ENCODE results near the gene SPSB4.
"Not testable (repeated sequence)": the region's sequence is repeated elsewhere in the genome, so short reads cannot be mapped to it uniquely, and the experiment has no call there.

SPSB4 gene

GRCh38 chr3:141116721-141117120 is 65.6 kb downstream of the SPSB4 start:
- no peak for DNase-seq (ENCODE audit: low read depth)

- DNase-seq (ENCODE audit: low read depth) = not testable (repeated sequence)
These were observed 66.8 kb downstream of the SPSB4 start for GRCh38 chr3:141117982-141118381.

DNA sequence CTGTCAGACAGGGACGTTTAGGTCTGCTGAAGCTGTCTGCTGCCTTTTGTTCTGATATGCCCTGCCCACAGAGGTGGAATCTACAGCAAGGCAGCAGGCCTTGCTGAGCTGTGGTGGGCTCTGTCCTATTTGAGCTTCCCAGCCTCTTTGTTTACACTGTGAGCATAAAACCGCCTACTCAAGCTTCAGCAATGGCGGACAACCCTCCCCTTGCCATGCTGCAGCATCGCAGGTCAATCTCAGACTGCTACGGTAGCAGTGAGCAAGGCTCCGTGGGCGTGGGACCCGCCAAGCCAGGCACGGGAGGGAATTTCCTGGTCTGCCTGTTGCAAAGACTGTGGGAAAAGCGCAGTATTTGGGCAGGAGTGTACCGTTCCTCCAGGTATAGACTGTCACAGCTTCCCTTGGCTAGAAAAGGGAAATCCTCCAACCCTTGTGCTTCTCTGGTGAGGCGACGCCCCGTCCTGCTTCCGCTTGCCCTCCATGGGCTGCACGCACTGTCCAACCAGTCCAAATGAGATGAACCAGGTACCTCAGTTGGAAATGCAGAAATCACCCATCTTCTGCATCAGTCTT is 71.4 kb downstream of the SPSB4 start:
- no peak for DNase-seq (ENCODE audit: low read depth)

DNA sequence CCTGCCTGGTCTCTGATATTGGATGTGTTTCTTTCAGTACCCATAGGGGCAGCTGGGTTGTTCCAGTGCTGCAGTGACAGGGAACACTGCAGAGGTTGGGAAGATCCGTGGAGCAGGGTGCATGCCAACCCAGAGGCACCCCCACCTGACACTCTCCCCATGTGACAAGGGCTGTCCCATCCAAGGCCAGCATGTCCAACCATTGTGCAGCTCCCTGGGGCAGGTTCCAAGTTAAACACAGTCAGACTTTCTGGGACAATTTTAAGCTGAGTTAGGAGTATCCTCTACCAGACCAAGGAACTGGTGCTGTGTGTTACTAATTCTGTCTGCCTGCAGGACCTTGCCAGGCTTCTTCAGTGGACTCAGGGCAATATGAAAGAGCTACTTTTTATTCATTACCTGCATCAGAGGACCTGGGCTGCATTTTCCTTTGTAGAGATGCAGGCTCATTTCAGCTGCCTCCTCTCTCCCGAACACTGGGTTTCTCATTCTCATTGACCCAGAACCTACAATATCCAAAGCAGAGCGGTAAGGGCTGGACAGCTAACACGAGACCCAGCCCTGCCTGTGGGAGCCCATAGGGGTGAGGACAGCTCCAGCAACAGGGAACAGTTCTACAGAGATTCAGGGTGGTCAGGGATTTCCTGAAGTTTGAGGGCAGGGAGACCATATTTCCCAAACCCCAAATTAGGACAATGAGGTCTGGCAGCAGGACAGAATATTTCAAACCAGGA is 72.7 kb downstream of the SPSB4 start:
- DNase-seq (ENCODE audit: low read depth) = no peak

GRCh38 chr3:141124715-141125114 is 73.6 kb downstream of the SPSB4 start:
- no peak for DNase-seq (ENCODE audit: low read depth)

DNA sequence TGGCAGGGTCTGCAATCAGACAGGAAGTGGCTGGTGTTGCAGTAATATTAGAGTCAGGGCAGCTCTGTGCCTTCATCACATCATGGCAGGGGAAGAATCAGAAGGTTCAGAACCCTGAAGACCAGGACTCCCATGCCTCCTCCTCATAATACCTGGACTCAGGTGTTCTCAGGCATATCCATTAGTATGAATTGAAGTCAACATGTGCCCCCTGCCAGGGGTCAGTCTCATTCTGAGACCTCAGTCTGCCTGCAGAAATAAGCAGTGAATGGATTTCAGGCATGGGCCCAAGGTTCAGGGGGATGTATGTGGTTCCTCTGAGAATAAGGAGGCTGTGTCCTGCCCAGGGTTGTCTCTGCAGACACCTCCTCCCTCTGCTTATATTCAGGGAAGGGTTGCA is 74.2 kb downstream of the SPSB4 start:
- no peak for DNase-seq (ENCODE audit: low read depth)

GRCh38 chr3:141126661-141127343 is 75.7 kb downstream of the SPSB4 start:
- no peak for DNase-seq (ENCODE audit: low read depth)

GRCh38 chr3:141127344-141128125 is 76.4 kb downstream of the SPSB4 start:
- DNase-seq (ENCODE audit: low read depth) = no peak

- no peak for DNase-seq (ENCODE audit: low read depth)
These were observed 77.1 kb downstream of the SPSB4 start for GRCh38 chr3:141128126-141128777.

- no peak for DNase-seq (ENCODE audit: low read depth)
These were observed 77.9 kb downstream of the SPSB4 start for GRCh38 chr3:141129049-141129448.

- DNase-seq (ENCODE audit: low read depth) = no peak
These were observed 78.4 kb downstream of the SPSB4 start for GRCh38 chr3:141129541-141130011.

DNA sequence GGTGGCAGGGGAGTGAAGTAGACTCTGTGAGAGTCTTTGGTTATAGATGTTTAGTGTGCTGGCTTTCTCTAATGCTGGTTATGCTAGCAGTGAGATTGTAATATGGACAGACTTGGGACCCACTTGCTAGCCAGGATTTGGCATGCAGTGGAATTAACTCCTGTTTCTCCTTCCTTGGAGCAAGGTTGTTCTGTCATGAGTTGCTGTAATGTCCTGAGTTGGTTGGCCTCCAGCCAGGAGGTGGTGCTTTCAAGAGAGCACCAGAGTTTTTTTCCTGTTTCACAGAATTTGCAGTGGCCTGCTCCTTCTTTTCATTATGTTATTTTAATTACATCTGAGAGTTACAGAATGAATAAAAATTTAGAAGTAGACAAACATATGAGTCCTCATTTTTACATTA is 92.4 kb downstream of the SPSB4 start:
- no peak for DNase-seq (ENCODE audit: low read depth)

- no peak for DNase-seq (ENCODE audit: low read depth)
These were observed 95.9 kb downstream of the SPSB4 start for GRCh38 chr3:141146979-141147470.

GRCh38 chr3:141147657-141148056 is 96.5 kb downstream of the SPSB4 start:
- no peak for DNase-seq (ENCODE audit: low read depth)

GRCh38 chr3:141148169-141148568 is 97.0 kb downstream of the SPSB4 start:
- no peak for DNase-seq (ENCODE audit: low read depth)

DNA sequence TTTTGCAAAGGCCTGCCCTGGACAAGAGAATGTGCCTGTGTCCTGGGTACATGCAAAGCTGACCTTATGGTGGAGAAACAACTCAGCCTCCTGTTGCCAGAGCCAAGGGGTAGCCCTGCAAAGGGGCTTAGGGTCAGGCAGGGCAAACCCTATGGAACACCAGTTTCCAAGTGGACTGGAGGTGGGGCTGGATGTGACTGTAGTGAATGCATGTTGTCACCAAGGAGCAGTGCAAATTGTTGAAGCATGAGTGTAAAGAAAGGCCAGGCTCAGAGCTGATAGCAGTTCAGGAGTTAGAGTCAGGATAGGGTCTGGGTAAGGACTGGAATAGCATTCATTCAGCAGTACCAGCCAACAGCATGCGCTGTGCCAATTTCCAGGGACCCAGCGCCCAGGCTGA is 97.6 kb downstream of the SPSB4 start:
- no peak for DNase-seq (ENCODE audit: low read depth)

DNA sequence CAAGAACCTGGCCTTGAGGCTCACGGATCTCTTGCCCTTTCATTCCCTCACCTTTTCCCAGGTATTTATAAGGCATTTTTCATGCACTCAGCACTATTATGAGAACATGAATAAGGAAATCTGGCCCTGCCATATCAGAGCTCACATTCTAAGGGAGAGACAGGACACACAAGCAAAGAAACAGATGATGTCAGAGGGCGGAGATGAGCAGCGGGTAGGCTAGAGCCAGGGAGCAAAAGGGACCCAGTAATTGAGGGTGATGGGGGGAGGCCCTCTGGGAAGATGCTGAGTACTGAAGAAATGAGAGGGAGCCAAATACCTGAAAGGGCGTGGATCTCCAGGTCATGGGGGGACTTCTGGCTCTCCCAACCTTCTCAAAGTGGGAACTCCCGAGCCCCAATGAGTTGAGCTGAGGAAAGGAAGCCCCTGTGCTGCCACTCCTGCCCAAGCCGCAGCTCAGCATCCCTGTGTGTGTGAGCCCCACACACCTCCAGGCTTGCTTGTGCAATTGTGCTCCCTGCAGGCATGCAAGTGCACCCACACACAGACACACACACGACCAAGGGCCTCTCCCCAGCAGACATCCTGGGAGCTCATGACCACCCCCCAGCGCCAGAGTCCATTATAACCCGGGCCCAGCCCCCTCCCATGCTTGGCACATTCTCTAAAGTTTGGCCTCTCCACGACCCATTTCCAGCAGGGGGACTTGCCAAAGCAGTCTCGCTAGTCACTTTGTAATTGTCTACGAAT is 99.1 kb downstream of the SPSB4 start:
- no peak for DNase-seq (ENCODE audit: low read depth)

GRCh38 chr3:141150931-141151330 is 99.8 kb downstream of the SPSB4 start:
- DNase-seq (ENCODE audit: low read depth) = no peak

DNA sequence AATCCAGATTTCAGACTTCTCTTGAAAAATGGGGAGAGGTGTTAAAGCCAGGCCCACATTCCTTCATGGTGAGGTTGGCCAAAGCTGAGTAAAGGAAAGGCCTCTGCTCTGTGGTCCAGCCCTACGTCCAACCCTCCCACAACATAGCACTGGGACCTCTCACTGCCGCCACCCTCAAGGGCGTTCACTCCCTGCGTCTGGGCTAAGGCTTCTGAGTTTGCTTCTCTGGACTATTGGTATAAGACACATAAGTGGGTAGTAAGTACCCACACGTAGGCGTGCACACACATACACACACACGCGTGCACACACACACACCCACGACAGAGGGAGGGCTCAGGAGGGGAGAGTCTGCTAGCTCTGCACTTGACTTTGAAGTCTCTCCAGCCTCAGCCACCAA is 100.3 kb downstream of the SPSB4 start:
- no peak for DNase-seq (ENCODE audit: low read depth)

GRCh38 chr3:141152130-141152529 is 101.0 kb downstream of the SPSB4 start:
- DNase-seq (ENCODE audit: low read depth) = no peak

Data from stimulated activated CD8-positive, alpha-beta memory T cell treated with anti-CD3 and anti-CD28 coated beads, Interleukin-12 subunit alpha, Interleukin-12 subunit beta, amount 100 ng/mL, for 4 hours (primary cell).